SK-N-SH treated with all-trans-retinoic acid at 6 μM for 48 hours (cell line): Measurements from ENCODE around the gene NDRG2.

Source experiments
- ATAC-seq: fragments of 200-7000 bp; cut with Tn5 transposase; 3 replicates; pipeline ENCODE4 v1.9.1; 2020; ENCODE audit warnings: mild to moderate bottlenecking, moderate library complexity
- ARNTL ChIP-seq: fragments of 450-650 bp; formaldehyde crosslinking; IDR thresholded peaks from 2 replicates; pipeline ENCODE4 v1.5.0; 2020; ENCODE audit warnings: low read depth, mild to moderate bottlenecking, moderate library complexity, borderline replicate concordance
- BACH2 ChIP-seq: fragments of 250-450 bp; sonication (Bioruptor Pico); IDR thresholded peaks from 2 replicates; pipeline ENCODE4 v1.9.0; 2021; ENCODE audit warnings: mild to moderate bottlenecking, borderline replicate concordance
- CSDC2 ChIP-seq: fragments of 250-450 bp; sonication (Bioruptor Pico); IDR thresholded peaks from 2 replicates; pipeline ENCODE4 v1.5.0; 2020; ENCODE audit warnings: mild to moderate bottlenecking, moderate library complexity
- CSRNP3 ChIP-seq: fragments of 250-450 bp; sonication (Bioruptor Pico); IDR thresholded peaks from 2 replicates; pipeline ENCODE4 v1.5.1; 2021; ENCODE audit warnings: mild to moderate bottlenecking, moderate library complexity
- ESRRG ChIP-seq: fragments of 250-450 bp; sonication (Bioruptor Pico); IDR thresholded peaks from 2 replicates; pipeline ENCODE4 v1.6.1; 2021; ENCODE audit warnings: mild to moderate bottlenecking
- ISL1 ChIP-seq: fragments of 250-450 bp; sonication (Bioruptor Pico); IDR thresholded peaks from 2 replicates; pipeline ENCODE4 v2.1.2; 2022; ENCODE audit warnings: mild to moderate bottlenecking, moderate library complexity
- OSR1 ChIP-seq: fragments of 250-450 bp; sonication (Bioruptor Pico); IDR thresholded peaks from 2 replicates; pipeline ENCODE4 v1.8.0; 2022; ENCODE audit warnings: moderate library complexity, mild to moderate bottlenecking, inconsistent platforms
- POU6F1 ChIP-seq: fragments of 250-450 bp; sonication (Bioruptor Pico); IDR thresholded peaks from 2 replicates; pipeline ENCODE4 v1.8.0; 2021; ENCODE audit warnings: low read depth, mild to moderate bottlenecking, moderate library complexity, borderline replicate concordance
- PPARA ChIP-seq: fragments of 250-450 bp; sonication (Bioruptor Pico); IDR thresholded peaks from 2 replicates; pipeline ENCODE4 v1.5.0; 2020; ENCODE audit warnings: mild to moderate bottlenecking, borderline replicate concordance
- RARB ChIP-seq: fragments of 250-450 bp; sonication (Bioruptor Pico); IDR thresholded peaks from 2 replicates; pipeline ENCODE4 v1.8.0; 2021; ENCODE audit warnings: mild to moderate bottlenecking, moderate library complexity
- SNAI2 ChIP-seq: fragments of 250-450 bp; sonication (Bioruptor Pico); IDR thresholded peaks from 2 replicates; pipeline ENCODE4 v1.5.0; 2020; ENCODE audit warnings: mild to moderate bottlenecking, moderate library complexity
- TCF4 ChIP-seq: fragments of 250-450 bp; sonication (Bioruptor Pico); IDR thresholded peaks from 2 replicates; pipeline ENCODE4 v1.8.0; 2021; ENCODE audit warnings: mild to moderate bottlenecking, moderate library complexity, borderline replicate concordance
- TOX ChIP-seq: fragments of 250-450 bp; sonication (Bioruptor Pico); IDR thresholded peaks from 2 replicates; pipeline ENCODE4 v1.8.0; 2021; ENCODE audit warnings: mild to moderate bottlenecking, moderate library complexity, borderline replicate concordance
- TSHZ2 ChIP-seq: fragments of 250-450 bp; sonication (Bioruptor Pico); IDR thresholded peaks from 2 replicates; pipeline ENCODE4 v1.5.0; 2020; ENCODE audit warnings: mild to moderate bottlenecking, moderate library complexity
- ZC3H10 ChIP-seq: fragments of 250-450 bp; sonication (Bioruptor Pico); IDR thresholded peaks from 2 replicates; pipeline ENCODE4 v1.5.1; 2021; ENCODE audit warnings: mild to moderate bottlenecking, moderate library complexity
- ZFP30 ChIP-seq: fragments of 450-650 bp; formaldehyde crosslinking; IDR thresholded peaks from 2 replicates; pipeline ENCODE4 v1.5.0; 2022; ENCODE audit warnings: mild to moderate bottlenecking, moderate library complexity
- ZNF565 ChIP-seq: fragments of 450-650 bp; formaldehyde crosslinking; conservative IDR thresholded peaks from 2 replicates; pipeline ENCODE4 v1.5.0; 2020; ENCODE audit warnings: low read depth, mild to moderate bottlenecking, moderate library complexity
- ZNF70 ChIP-seq: fragments of 450-650 bp; formaldehyde crosslinking; IDR thresholded peaks from 2 replicates; pipeline ENCODE4 v1.5.0; 2020; ENCODE audit warnings: mild to moderate bottlenecking, moderate library complexity
- ZNF8 ChIP-seq: fragments of 450-650 bp; formaldehyde crosslinking; IDR thresholded peaks from 2 replicates; pipeline ENCODE4 v1.5.0; 2020; ENCODE audit warnings: mild to moderate bottlenecking, moderate library complexity
- TF ChIP-seq, protein P1 (sequence below): fragments of 250-450 bp; sonication (Bioruptor Pico); IDR thresholded peaks from 2 replicates; pipeline ENCODE4 v1.5.1; 2020; ENCODE audit warnings: low read depth, mild to moderate bottlenecking, moderate library complexity

Gene NDRG2

GRCh38 chr14:21068521-21069387 lies 43.9 kb upstream of the NDRG2 start:
- ATAC-seq: peak; percentile 26

GRCh38 chr14:21066882-21067502 lies 42.1 kb upstream of the NDRG2 start:
- no peak for TF ChIP-seq ZNF70 (CRISPR knock-in tag)
- TF ChIP-seq PPARA (CRISPR knock-in tag): no peak
- no peak for TF ChIP-seq SNAI2 (CRISPR knock-in tag)
- no peak for TF ChIP-seq ESRRG (CRISPR knock-in tag)

More at GRCh38 chr14:21068521-21069387, 43.9 kb upstream of the NDRG2 start:
- TF ChIP-seq ZNF565 (CRISPR knock-in tag) (no peak), TSHZ2 (CRISPR knock-in tag) (no peak), ZFP30 (no peak)
- TF ChIP-seq, protein P1, sequence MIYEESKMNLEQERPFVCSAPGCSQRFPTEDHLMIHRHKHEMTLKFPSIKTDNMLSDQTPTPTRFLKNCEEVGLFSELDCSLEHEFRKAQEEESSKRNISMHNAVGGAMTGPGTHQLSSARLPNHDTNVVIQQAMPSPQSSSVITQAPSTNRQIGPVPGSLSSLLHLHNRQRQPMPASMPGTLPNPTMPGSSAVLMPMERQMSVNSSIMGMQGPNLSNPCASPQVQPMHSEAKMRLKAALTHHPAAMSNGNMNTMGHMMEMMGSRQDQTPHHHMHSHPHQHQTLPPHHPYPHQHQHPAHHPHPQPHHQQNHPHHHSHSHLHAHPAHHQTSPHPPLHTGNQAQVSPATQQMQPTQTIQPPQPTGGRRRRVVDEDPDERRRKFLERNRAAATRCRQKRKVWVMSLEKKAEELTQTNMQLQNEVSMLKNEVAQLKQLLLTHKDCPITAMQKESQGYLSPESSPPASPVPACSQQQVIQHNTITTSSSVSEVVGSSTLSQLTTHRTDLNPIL: no peak

GRCh38 chr14:21063479-21063878 lies 38.6 kb upstream of the NDRG2 start:
- peak; percentile 83 for ATAC-seq
- TF ChIP-seq ZNF8 (CRISPR knock-in tag): no peak
- no peak for TF ChIP-seq ISL1 (CRISPR knock-in tag)
- TF ChIP-seq POU6F1: no peak
- no peak for TF ChIP-seq ESRRG (CRISPR knock-in tag)
- TF ChIP-seq, all 23 proteins: peak for 0

More at GRCh38 chr14:21066882-21067502, 42.1 kb upstream of the NDRG2 start:
- ATAC-seq: no peak

GRCh38 chr14:21061347-21061668 lies 36.4 kb upstream of the NDRG2 start:
- no peak for ATAC-seq
- TF ChIP-seq ISL1 (CRISPR knock-in tag) (no peak), TCF4 (no peak), TSHZ2 (CRISPR knock-in tag) (no peak), ARNTL (CRISPR knock-in tag) (no peak), ZNF8 (CRISPR knock-in tag) (no peak), POU6F1 (no peak), CSDC2 (CRISPR knock-in tag) (no peak), ZC3H10 (CRISPR knock-in tag) (no peak), BACH2 (CRISPR knock-in tag) (no peak), RARB (CRISPR knock-in tag) (no peak), OSR1 (CRISPR knock-in tag) (no peak), CSRNP3 (CRISPR knock-in tag) (no peak), TOX (CRISPR knock-in tag) (no peak), SNAI2 (CRISPR knock-in tag) (no peak), ZNF70 (CRISPR knock-in tag) (no peak)
- TF ChIP-seq, protein P1: no peak
